ENCODE results near the gene KLHL2.

DNA sequence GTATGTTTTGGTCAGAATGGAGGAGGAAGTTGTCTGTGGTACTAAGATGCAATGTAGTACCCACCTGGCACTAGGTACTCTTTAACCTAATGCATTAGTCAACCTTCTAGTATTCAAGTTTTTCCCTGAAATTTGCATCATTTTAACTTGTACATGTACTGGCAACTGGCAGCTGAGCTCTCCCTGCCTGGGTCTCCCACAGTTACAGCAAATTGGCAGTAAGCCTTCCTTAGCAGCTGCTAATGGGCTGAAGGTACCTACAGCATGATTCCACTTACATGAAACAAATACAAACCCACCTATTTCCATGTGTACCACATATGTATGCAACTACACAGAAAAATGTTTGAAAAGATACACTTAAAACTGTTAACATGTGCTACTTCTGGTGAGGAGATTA is 8.1 kb upstream of the KLHL2 start:
- TF ChIP-seq ZBTB26 (tag by site-specific recombination; optimal IDR thresholded peaks at IDR 0.05) (no peak), GLIS1 (tag by site-specific recombination; IDR thresholded peaks at IDR 0.05) (no peak), ZNF530 (tag by site-specific recombination; IDR thresholded peaks at IDR 0.05; ENCODE audit: low read depth) (no peak), RBAK (tag by site-specific recombination; IDR thresholded peaks at IDR 0.05) (no peak), SALL2 (tag by site-specific recombination; IDR thresholded peaks at IDR 0.05; ENCODE audit: borderline replicate concordance) (no peak), CTCF (tag by site-specific recombination; IDR thresholded peaks at IDR 0.05) (no peak), ZNF138 (tag by site-specific recombination; IDR thresholded peaks at IDR 0.05; ENCODE audit: borderline replicate concordance) (no peak), ZNF24 (tag by site-specific recombination; IDR thresholded peaks at IDR 0.05) (no peak)
- TF ChIP-seq, protein P1, sequence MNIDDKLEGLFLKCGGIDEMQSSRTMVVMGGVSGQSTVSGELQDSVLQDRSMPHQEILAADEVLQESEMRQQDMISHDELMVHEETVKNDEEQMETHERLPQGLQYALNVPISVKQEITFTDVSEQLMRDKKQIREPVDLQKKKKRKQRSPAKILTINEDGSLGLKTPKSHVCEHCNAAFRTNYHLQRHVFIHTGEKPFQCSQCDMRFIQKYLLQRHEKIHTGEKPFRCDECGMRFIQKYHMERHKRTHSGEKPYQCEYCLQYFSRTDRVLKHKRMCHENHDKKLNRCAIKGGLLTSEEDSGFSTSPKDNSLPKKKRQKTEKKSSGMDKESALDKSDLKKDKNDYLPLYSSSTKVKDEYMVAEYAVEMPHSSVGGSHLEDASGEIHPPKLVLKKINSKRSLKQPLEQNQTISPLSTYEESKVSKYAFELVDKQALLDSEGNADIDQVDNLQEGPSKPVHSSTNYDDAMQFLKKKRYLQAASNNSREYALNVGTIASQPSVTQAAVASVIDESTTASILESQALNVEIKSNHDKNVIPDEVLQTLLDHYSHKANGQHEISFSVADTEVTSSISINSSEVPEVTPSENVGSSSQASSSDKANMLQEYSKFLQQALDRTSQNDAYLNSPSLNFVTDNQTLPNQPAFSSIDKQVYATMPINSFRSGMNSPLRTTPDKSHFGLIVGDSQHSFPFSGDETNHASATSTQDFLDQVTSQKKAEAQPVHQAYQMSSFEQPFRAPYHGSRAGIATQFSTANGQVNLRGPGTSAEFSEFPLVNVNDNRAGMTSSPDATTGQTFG (tag by site-specific recombination; IDR thresholded peaks at IDR 0.05; ENCODE audit: borderline replicate concordance) = no peak
- TF ChIP-seq, protein P2, sequence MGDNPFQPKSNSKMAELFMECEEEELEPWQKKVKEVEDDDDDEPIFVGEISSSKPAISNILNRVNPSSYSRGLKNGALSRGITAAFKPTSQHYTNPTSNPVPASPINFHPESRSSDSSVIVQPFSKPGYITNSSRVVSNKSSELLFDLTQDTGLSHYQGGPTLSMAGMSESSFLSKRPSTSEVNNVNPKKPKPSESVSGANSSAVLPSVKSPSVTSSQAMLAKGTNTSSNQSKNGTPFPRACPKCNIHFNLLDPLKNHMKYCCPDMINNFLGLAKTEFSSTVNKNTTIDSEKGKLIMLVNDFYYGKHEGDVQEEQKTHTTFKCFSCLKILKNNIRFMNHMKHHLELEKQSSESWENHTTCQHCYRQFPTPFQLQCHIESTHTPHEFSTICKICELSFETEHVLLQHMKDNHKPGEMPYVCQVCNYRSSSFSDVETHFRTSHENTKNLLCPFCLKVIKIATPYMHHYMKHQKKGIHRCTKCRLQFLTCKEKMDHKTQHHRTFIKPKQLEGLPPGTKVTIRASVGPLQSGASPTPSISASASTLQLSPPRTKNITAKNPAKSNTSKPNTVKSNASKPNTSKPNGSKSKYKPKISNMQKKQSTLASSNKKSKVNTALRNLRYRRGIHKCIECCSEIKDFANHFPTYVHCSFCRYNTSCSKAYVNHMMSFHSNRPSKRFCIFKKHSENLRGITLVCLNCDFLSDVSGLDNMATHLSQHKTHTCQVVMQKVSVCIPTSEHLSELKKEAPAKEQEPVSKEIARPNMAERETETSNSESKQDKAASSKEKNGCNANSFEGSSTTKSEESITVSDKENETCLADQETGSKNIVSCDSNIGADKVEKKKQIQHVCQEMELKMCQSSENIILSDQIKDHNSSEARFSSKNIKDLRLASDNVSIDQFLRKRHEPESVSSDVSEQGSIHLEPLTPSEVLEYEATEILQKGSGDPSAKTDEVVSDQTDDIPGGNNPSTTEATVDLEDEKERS (tag by site-specific recombination; IDR thresholded peaks at IDR 0.05) = no peak

Measured in HEK293 (cell line).